HUES48 (cell line): ENCODE data around the gene SLC24A3.

Experiments
- H3K27ac ChIP-seq: one replicate; pipeline ENCODE4 v1.7.0; 2013; ENCODE audit warnings: low read depth, low read length, inconsistent platforms
- H3K27me3 ChIP-seq: 2 replicates; pipeline ENCODE4 v1.6.1; 2013; ENCODE audit warnings: mild to moderate bottlenecking, low read length; ENCODE audit not compliant: control insufficient read depth, insufficient read depth
- H3K36me3 ChIP-seq: 2 replicates; pipeline ENCODE4 v1.6.1; 2013; ENCODE audit warnings: low read length; ENCODE audit not compliant: control insufficient read depth, insufficient read depth
- H3K4me1 ChIP-seq: 2 replicates; pipeline ENCODE4 v1.6.1; 2013; ENCODE audit warnings: mild to moderate bottlenecking, low read length; ENCODE audit not compliant: control insufficient read depth, insufficient read depth
- H3K4me3 ChIP-seq: 2 replicates; pipeline ENCODE4 v1.5.1; 2013; ENCODE audit warnings: mild to moderate bottlenecking, low read depth, low read length
- H3K9ac ChIP-seq: 2 replicates; pipeline ENCODE4 v1.6.1; 2013; ENCODE audit warnings: mild to moderate bottlenecking, low read depth, low read length, moderate library complexity
- H3K9me3 ChIP-seq: 2 replicates; pipeline ENCODE4 v1.6.1; 2013; ENCODE audit warnings: low read length; ENCODE audit not compliant: control insufficient read depth, insufficient read depth

The SLC24A3 gene

DNA sequence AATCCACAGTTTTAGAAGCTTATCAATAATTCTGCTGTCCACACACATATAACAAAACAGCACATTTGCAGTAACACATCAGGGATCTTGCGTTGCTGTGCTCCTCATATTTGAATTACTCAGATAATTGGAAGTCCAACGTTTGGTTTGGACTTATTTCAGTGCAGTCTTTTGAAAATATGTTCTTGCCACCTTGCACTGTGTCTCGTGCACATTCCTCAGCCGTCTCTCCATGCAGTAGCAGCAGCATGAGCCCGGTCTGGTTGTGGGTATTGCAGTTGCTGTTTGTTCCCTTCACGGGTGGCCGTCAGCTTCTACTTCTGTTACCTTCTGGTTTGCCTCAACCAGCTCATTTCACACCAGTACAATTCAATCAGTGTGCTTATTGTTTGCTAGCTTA, 215.5 kb downstream of the SLC24A3 start:
- H3K4me1 ChIP-seq = peaks cover 21% of the 10 kb centered on the region
- no peak overlapping the region for H3K4me3 ChIP-seq
- H3K27me3 ChIP-seq = no peaks in the 10 kb centered on the region
- H3K36me3 ChIP-seq = no peaks in the 10 kb centered on the region
- no peak overlapping the region for H3K9ac ChIP-seq
- no peak overlapping the region for H3K27ac ChIP-seq
- H3K9me3 ChIP-seq = no peaks in the 10 kb centered on the region

DNA sequence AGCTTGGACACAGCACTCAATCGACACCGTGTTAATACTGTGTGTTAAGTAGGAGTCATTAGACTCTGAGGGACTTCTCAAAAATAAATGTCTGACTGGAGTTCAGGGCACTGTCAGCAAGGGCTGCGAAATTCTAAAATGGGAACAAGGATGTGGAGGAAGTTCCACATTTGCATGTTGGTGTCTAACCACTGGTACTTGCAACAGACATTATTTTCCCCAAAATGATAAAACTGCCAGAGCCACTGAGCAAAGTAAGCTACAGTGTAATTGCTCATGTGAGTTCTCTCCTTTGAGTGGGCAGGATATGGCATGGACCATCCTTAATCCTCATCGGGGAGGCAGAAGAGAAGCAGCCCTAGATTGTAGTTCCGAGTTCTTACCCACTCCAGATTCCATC, 215.9 kb downstream of the SLC24A3 start:
- Histone ChIP-seq H3K4me3 (no peak overlapping the region), H3K27ac (no peak overlapping the region), H3K9me3 (no peaks in the 10 kb centered on the region), H3K9ac (no peak overlapping the region), H3K36me3 (no peaks in the 10 kb centered on the region), H3K27me3 (no peaks in the 10 kb centered on the region), H3K4me1 (peaks cover 21% of the 10 kb centered on the region)

DNA sequence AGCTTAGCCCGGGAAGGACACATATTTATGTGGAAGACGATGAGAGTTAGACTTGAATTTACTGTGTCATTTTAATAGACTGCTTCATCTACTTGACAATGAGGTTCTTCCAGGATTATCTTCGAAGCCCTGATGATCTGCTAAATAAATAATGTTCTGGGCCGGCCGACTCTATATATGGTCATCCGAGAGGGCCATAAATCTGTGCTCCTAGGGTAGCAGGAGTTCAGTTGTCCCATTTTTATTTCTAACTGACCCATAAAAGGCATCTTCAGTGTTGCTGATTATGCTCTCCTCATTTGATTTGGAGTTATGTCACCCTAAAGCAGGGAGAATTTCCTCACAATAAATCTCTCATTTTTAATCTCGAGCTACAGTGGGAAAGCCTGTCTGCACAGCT, 217.1 kb downstream of the SLC24A3 start:
- no peaks in the 10 kb centered on the region for H3K27me3 ChIP-seq
- H3K9me3 ChIP-seq = no peaks in the 10 kb centered on the region
- H3K4me3 ChIP-seq = no peak overlapping the region
- H3K27ac ChIP-seq = no peak overlapping the region
- H3K36me3 ChIP-seq = no peaks in the 10 kb centered on the region
- 0 out of 2 replicates have a peak, but pooled peaks cover 15% of the 10 kb centered on the region for H3K4me1 ChIP-seq
- no peak overlapping the region for H3K9ac ChIP-seq

DNA sequence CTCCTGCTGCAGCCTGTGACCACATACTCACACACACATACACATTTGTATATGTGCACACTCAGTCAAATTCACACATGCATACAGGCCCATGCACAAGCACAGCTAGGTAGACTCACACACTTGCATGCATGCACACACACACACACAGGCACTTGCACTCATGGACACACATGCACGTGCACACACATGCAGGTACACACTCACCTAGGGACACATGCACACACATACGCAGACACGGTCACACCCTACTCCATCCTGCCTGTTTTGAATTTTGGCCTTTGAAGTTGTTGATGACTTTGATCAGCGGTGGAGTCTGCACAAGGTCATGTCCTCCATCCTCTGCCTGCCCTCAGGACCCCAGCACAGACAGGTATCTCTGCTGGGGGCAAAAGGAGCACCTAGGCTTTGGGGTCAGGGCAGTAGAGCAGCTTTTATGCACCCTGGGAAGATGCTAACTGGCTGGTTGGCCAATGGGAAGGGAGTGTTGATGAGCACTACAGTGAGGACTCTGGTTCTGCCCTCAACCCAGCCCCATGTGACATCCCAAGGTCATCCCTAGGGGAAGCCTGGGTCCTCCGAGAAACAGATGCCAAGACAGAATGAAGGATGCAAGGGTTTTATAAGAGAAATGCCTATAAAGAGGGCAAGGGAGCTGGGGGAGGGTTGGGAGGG, 218.3 kb downstream of the SLC24A3 start:
- no peak overlapping the region for H3K27ac ChIP-seq
- no peaks in the 10 kb centered on the region for H3K27me3 ChIP-seq
- H3K36me3 ChIP-seq = no peaks in the 10 kb centered on the region
- H3K4me1 ChIP-seq = 0 out of 2 replicates have a peak, but pooled peaks cover 15% of the 10 kb centered on the region
- no peak overlapping the region for H3K4me3 ChIP-seq
- no peak overlapping the region for H3K9ac ChIP-seq
- H3K9me3 ChIP-seq = no peaks in the 10 kb centered on the region

DNA sequence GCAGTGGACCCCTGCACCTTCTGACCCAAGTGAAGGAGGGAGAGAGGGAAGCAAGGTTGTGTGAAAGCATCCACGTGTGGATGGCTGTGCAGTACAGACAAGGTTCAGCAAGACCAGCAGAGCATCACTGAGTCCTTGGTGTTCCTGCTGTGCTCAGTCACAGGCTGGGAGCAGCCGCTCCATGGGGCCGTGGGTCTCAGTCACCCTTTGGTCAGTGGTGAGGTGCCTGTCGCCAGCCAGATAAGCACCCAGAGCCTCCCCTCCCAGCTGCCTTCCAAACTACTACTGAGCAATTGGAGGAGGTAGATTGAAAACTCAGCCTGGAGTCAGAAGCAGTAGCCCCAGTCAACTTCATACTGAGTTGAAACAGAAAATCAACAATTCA, 218.9 kb downstream of the SLC24A3 start:
- Histone ChIP-seq H3K4me1 (0 out of 2 replicates have a peak, but pooled peaks cover 15% of the 10 kb centered on the region), H3K9me3 (no peaks in the 10 kb centered on the region), H3K4me3 (no peak overlapping the region), H3K27ac (no peak overlapping the region), H3K36me3 (no peaks in the 10 kb centered on the region), H3K27me3 (no peaks in the 10 kb centered on the region), H3K9ac (no peak overlapping the region)

DNA sequence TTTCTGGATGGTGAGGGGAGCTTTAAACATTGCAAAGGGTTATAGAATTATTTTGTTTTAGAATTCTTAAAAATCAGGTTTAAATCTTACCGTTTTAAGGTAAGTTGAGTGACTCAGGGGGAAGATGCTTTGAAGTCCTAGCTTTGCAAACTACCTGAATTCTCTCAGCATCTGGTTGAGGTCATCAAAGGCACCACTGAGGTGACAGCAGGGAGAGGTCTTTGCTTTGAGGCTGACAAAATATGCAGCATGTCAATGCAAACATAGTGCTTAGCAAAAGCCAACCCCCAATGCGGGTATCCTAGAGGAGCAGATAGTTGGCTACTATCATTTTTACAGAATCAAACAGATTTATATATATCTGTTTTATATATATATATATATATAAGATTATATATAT, 219.5 kb downstream of the SLC24A3 start:
- Histone ChIP-seq H3K4me3 (no peak overlapping the region), H3K4me1 (0 out of 2 replicates have a peak, but pooled peaks cover 15% of the 10 kb centered on the region), H3K27ac (no peak overlapping the region), H3K36me3 (no peaks in the 10 kb centered on the region), H3K9me3 (no peaks in the 10 kb centered on the region), H3K27me3 (no peaks in the 10 kb centered on the region), H3K9ac (no peak overlapping the region)

DNA sequence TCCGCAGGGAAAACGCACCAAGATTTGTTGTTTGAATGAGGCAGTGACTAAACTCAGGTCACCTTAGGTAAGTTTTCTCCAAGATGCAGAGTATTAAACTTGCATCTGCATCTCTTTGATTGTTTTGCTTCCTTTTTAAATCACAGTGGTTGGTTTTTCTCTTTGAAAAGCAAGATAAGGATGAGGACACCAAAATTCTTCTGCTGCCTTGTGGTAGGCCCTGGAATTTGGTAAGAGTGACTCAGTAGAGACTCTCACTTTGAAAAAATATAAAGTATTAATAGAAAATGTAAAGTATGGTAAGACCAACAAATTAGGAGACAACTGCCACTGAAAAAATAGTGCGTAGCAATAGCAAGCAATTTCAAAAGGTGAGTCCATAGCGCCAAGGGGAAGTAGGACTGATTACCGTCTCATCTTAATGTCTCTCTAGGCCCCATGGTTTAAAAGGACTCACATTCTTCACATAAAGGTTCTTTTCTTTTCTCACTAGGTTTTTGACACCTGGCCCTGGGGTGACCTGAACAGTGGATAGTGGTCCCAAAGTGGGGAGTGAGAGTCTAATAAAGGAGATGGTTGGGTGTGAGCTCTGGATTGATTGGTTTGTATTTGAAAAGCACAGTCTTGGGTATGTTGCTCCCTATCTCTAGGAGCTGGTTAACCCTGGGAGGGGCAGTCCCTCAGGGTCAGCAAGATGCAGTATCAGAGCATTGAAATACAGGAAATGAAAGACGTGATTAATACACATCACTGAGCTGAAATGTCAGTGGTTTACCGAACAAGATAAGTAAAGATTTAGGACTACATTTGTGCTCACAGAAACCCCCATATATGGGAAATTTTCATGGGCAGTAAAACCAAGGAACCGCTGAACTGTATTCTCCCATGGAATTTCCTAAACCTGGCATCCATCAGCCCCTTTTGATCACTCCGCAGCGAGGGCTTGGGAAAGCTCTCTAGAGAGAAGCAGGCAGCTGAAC, 221.2 kb downstream of the SLC24A3 start:
- Histone ChIP-seq H3K27ac (no peak overlapping the region), H3K9ac (no peak overlapping the region), H3K4me3 (no peak overlapping the region), H3K4me1 (0 out of 2 replicates have a peak, but pooled peaks cover 9% of the 10 kb centered on the region), H3K36me3 (no peaks in the 10 kb centered on the region), H3K27me3 (no peaks in the 10 kb centered on the region), H3K9me3 (no peaks in the 10 kb centered on the region)

DNA sequence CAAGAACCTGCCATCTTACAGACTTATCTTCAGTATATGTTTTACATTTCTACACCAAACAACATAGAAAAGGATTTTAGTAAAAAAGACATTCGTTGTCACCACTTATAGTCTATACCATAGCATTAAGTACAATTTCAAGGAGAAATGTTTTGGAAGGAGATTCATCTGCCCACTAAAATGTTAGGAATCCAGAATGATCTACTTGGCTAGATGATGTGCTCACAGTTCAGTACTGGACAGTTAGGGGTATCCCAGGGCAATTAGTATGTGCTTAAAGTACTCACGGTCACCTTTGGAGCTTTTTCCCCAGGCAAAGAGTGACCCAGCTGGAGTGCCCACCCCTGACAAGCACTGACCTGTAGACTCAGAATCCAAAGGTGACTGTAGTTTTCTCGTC, 222.9 kb downstream of the SLC24A3 start:
- Histone ChIP-seq H3K4me1 (0 out of 2 replicates have a peak, but pooled peaks cover 6% of the 10 kb centered on the region), H3K27me3 (no peaks in the 10 kb centered on the region), H3K27ac (no peak overlapping the region), H3K36me3 (no peaks in the 10 kb centered on the region), H3K9me3 (no peaks in the 10 kb centered on the region), H3K9ac (no peak overlapping the region), H3K4me3 (no peak overlapping the region)

DNA sequence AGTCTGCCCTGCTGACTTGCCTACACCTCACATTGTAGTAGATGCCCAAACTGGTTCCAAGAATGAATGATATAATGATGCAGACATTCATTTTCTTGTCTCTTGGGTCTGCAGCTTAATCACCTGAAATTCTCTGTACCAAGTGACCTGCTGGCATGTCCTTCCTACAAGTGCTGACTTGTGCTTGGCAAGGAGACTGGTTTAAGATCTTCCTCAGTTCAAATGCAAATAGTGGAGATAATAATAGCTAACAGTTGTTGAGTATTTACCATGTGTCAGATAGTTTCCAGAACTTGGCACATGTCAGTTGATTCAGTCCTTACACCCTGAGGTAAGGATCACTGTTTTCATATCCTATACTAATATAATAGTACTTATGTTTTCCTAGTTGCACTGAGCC, 223.4 kb downstream of the SLC24A3 start:
- Histone ChIP-seq H3K9ac (no peak overlapping the region), H3K9me3 (no peaks in the 10 kb centered on the region), H3K4me3 (no peak overlapping the region), H3K27me3 (no peaks in the 10 kb centered on the region), H3K27ac (no peak overlapping the region), H3K36me3 (no peaks in the 10 kb centered on the region), H3K4me1 (0 out of 2 replicates have a peak, but pooled peaks cover 6% of the 10 kb centered on the region)

DNA sequence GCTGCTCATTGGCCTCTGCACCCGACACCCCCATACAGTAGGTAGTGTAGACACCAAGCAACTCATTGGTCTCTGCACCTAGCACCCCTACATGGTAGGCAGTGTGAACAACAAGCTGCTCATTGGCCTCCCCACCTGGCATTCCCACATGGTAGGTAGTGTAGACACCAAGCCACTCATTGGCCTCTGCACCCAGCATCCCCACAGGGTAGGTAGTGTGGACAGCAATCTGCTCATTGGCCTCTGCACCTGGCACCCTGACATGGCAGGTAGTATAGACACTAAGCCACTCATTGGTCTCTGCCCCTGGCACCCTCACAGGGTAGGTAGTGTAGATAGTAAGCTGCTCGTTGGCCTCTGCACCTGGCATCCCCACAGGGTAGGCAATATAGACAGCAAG, 226.0 kb downstream of the SLC24A3 start:
- H3K36me3 ChIP-seq = no peaks in the 10 kb centered on the region
- 0 out of 2 replicates have a peak, but pooled peaks cover under 1% of the 10 kb centered on the region for H3K4me1 ChIP-seq
- peaks cover 5% of the 10 kb centered on the region; the same call in 1 of the 2 replicates for H3K9me3 ChIP-seq
- no peaks in the 10 kb centered on the region for H3K27me3 ChIP-seq
- no peak overlapping the region for H3K4me3 ChIP-seq
- H3K27ac ChIP-seq = no peak overlapping the region
- no peak overlapping the region for H3K9ac ChIP-seq
